IPS DF 6.9 (cell line): ENCODE results near the gene SSTR4.
"Not testable (repeated sequence)": the region's sequence is repeated elsewhere in the genome, so short reads cannot be mapped to it uniquely, and the experiment has no call there.

Experiments
- DNase-seq: peaks from one replicate; pipeline ENCODE4 v3.0.0-alpha.2; 2013; ENCODE audit warnings: low read depth, low spot score
- H3K27ac ChIP-seq: one replicate; pipeline ENCODE4 v1.5.1; 2013; ENCODE audit warnings: low read length, control low read depth
- H3K27me3 ChIP-seq: 2 replicates; pipeline ENCODE4 v1.6.1; 2013; ENCODE audit warnings: mild to moderate bottlenecking, low read length; ENCODE audit not compliant: control insufficient read depth, insufficient read depth
- H3K36me3 ChIP-seq: 2 replicates; pipeline ENCODE4 v1.6.1; 2013; ENCODE audit warnings: low read length; ENCODE audit not compliant: control insufficient read depth, insufficient read depth
- H3K4me1 ChIP-seq: 2 replicates; pipeline ENCODE4 v1.6.1; 2013; ENCODE audit warnings: low read length; ENCODE audit not compliant: control insufficient read depth, insufficient read depth
- H3K4me3 ChIP-seq: 2 replicates; pipeline ENCODE4 v1.5.1; 2013; ENCODE audit warnings: mild to moderate bottlenecking, low read length
- H3K9me3 ChIP-seq: 2 replicates; pipeline ENCODE4 v1.6.1; 2013; ENCODE audit warnings: low read length, inconsistent platforms; ENCODE audit not compliant: control insufficient read depth, insufficient read depth
- WGBS: extraction: QIAGEN DNeasy Blood & Tissue Kit; methylation state at CpG from one replicate; pipeline ENCODE4 v1.1.7; 2013; ENCODE audit warnings: mixed read lengths, missing lambda C conversion rate; ENCODE audit not compliant: insufficient read length, insufficient coverage; 5-methylcytosine and 5-hydroxymethylcytosine counted together

The SSTR4 gene

DNA sequence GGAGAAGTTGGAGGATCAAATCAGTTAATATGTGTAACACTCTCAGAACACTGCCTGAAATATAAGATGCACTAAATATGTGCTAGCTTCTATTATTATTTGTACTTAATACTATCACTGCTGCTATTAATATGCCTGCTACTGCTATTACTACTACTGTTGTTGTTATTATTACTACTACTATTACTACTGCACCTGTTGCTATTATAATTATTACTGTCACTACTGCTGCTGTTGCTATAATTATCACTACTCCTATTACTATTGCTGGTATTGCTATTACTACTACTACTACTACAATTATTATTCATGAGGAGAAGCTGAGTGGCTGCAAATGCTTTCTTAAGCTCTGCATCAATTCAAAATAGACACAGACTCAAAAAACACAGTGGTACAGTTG, 16.7 kb upstream of the SSTR4 start:
- Histone ChIP-seq H3K36me3 (no peaks in the 10 kb centered on the region), H3K9me3 (no peaks in the 10 kb centered on the region), H3K27me3 (no peaks in the 10 kb centered on the region), H3K4me3 (no peak overlapping the region), H3K27ac (no peak overlapping the region), H3K4me1 (no peaks in the 10 kb centered on the region)
- DNase-seq = no peak

DNA sequence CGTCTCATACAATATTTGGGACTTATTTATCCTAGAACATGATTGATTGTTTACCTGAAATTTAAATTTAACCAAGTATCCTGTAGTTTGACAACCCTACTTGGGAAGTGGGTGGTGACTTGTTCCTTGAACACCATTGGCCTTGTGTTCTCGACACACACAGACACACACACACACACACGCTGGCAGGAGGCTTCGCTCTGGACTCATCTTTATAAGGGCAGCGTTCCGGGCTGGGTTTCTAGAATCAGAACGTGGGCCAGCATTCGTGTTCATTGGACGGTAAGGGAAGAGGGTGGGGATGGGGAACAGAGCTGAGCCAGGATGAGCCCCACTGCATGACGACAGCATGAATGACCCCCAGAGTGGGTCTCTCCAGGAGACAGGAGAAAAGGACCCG, 16.2 kb upstream of the SSTR4 start:
- Histone ChIP-seq H3K4me1 (no peaks in the 10 kb centered on the region), H3K9me3 (no peaks in the 10 kb centered on the region), H3K36me3 (no peaks in the 10 kb centered on the region), H3K27ac (no peak overlapping the region), H3K4me3 (no peak overlapping the region), H3K27me3 (no peaks in the 10 kb centered on the region)
- DNase-seq = no peak
- WGBS = no CpG with 5 or more reads among the region's 11 CpGs

DNA sequence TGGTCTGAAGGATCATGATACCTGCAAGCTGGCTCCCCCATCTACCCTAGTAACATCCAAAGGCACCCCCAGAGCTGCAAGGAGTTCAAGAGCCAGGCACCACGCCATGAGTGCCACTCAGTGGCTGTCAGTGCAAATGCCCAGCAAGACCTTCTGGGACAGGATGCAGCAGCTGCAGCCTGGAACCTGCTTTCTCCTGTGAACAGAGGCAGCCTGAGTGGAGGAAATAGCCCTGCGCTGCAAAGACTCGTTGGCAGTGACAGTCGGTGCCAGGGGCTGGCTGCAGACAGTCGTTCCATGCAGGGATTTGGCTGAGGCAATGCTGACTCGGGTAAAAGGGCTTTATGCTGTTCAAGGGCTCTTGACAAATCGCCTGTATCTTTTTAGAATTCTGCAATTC, 15.7 kb upstream of the SSTR4 start:
- Histone ChIP-seq H3K27ac (no peak overlapping the region), H3K27me3 (no peaks in the 10 kb centered on the region), H3K9me3 (no peaks in the 10 kb centered on the region), H3K4me3 (no peak overlapping the region), H3K36me3 (no peaks in the 10 kb centered on the region), H3K4me1 (no peaks in the 10 kb centered on the region)
- WGBS = no CpG with 5 or more reads among the region's 7 CpGs
- DNase-seq = no peak

DNA sequence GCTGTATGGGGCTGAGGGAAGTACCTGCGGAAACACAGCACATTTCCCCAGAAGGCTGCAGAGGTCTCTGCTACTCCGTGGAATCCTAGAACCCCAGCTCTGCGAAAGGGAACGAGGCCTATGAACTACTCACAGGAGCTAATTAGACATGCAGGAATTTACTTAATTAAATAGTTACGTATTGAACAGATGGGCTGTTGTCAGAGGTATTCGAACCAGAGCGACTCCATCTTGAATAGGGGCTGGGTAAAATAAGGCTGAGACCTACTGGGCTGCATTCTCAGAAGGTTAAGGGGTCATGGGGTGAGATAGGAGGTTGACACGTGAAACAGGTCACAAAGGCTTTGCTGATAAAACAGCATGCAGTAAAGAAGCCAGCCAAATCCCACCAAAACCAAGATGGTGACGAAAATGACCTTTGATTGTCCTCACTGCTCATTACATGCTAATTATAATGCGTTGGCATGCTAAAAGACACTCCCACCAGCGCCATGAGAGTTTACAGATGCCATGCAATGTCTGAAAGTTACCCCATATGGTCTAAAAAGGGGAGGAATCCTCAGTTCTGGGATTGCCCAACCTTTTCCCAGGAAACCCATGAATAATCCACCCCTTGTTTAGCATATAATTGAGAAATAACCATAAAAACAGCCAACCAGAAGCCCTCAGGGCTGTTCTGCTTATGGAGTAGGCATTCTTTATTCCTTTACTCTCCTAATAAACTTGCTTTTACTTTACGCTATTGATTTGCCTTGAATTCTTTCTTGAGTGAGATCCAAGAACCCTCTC, 14.7 kb upstream of the SSTR4 start:
- Histone ChIP-seq H3K4me3 (no peak overlapping the region), H3K27me3 (no peaks in the 10 kb centered on the region), H3K4me1 (no peaks in the 10 kb centered on the region), H3K9me3 (no peaks in the 10 kb centered on the region), H3K27ac (no peak overlapping the region), H3K36me3 (no peaks in the 10 kb centered on the region)
- no peak for DNase-seq
- WGBS = no CpG with 5 or more reads among the region's 12 CpGs

DNA sequence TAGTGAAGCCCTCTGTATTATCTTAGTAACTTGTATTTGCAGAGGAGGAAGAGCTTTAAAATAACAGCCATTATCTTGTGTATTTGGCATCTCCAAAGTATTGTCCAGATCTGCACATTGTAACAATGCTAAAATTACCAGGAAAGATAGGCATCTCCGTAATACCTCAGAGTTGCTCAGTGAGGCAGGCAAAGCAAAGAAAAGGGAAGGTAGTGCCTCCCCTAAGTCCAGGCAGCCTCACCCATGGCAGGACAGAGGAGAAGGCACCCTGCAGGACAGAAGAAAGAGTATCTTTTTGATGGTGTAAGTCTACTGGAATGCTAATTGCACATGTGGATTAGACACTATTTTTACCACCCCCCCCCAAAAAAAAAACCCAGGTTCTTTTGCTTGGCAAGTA, 13.6 kb upstream of the SSTR4 start:
- H3K4me3 ChIP-seq = no peak overlapping the region
- no peak for DNase-seq
- H3K36me3 ChIP-seq = no peaks in the 10 kb centered on the region
- no peaks in the 10 kb centered on the region for H3K9me3 ChIP-seq
- H3K4me1 ChIP-seq = no peaks in the 10 kb centered on the region
- no peaks in the 10 kb centered on the region for H3K27me3 ChIP-seq
- WGBS = no CpG with 5 or more reads among the region's 1 CpG
- no peak overlapping the region for H3K27ac ChIP-seq

DNA sequence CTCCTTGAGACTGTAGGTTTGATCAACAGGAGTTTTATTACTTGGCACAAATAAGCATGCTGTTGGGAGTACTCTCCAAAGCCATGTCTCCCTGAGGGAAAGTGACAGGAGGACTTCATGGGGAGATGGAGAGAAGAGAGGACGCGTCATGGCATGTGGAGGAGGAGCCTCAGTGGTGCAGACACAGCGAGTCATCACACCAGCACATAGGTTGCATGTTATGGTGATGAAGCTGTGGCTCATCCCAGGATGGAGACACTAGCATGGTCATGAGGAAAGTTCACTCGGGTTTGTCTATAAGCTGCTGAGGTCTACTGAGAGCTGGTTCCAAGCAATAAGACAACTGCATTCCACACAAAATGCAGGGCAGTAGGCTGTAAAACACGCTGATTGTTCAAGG, 13.2 kb upstream of the SSTR4 start:
- no peaks in the 10 kb centered on the region for H3K9me3 ChIP-seq
- no CpG with 5 or more reads among the region's 5 CpGs for WGBS

DNA sequence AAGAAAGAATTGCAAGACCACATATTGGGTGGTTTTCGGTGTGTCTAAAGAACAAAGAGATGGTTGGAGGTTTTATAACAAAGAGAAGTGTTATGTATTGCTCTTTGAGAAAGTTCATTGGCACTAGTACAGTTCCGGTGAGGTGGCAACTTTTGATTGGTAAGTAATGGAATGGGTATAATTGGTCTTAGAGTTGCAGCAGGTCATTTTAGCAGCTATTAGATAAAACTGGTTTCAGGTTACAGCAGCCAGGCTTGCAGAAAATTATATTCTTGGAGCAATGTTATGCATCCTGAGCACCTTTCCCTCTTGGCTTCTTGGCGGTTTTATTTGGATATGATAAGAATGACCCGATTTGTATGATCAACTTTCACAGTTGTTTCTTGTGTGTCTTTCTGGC, 12.3 kb upstream of the SSTR4 start:
- WGBS = no CpG with 5 or more reads among the region's 4 CpGs
- Histone ChIP-seq H3K36me3 (no peaks in the 10 kb centered on the region), H3K27ac (no peak overlapping the region), H3K9me3 (no peaks in the 10 kb centered on the region), H3K4me1 (no peaks in the 10 kb centered on the region), H3K27me3 (no peaks in the 10 kb centered on the region), H3K4me3 (no peak overlapping the region)
- no peak for DNase-seq

More for the DNA sequence above, 13.2 kb upstream of the SSTR4 start:
- Histone ChIP-seq H3K4me1 (no peaks in the 10 kb centered on the region), H3K27me3 (no peaks in the 10 kb centered on the region), H3K4me3 (no peak overlapping the region), H3K27ac (no peak overlapping the region), H3K36me3 (no peaks in the 10 kb centered on the region)
- no peak for DNase-seq

DNA sequence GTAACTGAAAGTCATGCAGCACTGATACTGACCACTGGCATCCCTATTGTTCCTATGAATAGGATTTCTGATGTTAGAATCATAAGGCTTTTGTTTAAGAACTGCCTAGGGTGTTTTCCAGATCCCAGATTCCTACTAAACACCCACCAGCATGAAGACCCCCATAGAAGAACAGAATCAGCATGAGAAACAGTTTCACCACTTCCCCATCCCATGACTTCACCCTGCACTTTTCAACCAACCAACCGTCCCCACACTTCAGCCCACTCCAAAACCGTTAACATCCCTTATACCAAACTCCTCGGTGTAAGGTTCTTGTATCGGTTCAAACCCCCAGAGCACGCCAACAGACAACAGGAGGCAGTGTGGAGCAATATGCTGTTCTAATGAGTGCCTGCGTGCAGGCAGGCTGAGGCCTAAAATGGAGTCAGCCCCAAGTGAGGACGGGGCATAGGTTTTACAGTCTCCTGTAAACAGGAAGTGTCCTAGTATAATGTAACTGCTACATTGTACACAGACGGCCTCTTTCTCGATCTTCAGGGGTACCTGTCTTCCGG, 11.4 kb upstream of the SSTR4 start:
- WGBS = 100% methylated on average over 3 of the region's 10 CpGs
- H3K4me1 ChIP-seq = no peaks in the 10 kb centered on the region
- no peak overlapping the region for H3K27ac ChIP-seq
- H3K9me3 ChIP-seq = no peaks in the 10 kb centered on the region
- no peak overlapping the region for H3K4me3 ChIP-seq
- no peaks in the 10 kb centered on the region for H3K27me3 ChIP-seq
- H3K36me3 ChIP-seq = no peaks in the 10 kb centered on the region
- DNase-seq = no peak

DNA sequence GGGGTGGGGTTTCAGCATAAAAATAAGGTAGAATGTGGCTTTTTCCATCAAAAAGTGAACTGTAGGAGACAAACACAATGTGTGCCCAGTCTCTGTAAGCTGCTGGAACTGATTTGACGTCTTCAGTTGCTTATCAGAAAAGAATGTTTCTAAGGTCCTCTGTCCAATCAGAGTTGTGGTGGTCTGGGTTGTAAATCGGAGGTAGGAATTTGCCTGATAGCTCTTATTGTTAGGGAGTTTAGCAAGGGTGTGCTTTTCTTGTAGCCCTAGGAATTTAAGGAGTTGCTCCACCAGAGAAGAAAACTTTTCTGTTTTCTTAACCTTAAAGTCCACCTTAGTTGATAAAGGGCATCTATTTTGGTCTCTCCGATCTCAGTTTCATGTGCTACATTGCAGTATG, 10.4 kb upstream of the SSTR4 start:
- DNase-seq = no peak
- H3K4me3 ChIP-seq = no peak overlapping the region
- no peaks in the 10 kb centered on the region for H3K27me3 ChIP-seq
- no peaks in the 10 kb centered on the region for H3K36me3 ChIP-seq
- no peak overlapping the region for H3K27ac ChIP-seq
- H3K9me3 ChIP-seq = no peaks in the 10 kb centered on the region
- no peaks in the 10 kb centered on the region for H3K4me1 ChIP-seq
- WGBS = no CpG with 5 or more reads among the region's 3 CpGs

DNA sequence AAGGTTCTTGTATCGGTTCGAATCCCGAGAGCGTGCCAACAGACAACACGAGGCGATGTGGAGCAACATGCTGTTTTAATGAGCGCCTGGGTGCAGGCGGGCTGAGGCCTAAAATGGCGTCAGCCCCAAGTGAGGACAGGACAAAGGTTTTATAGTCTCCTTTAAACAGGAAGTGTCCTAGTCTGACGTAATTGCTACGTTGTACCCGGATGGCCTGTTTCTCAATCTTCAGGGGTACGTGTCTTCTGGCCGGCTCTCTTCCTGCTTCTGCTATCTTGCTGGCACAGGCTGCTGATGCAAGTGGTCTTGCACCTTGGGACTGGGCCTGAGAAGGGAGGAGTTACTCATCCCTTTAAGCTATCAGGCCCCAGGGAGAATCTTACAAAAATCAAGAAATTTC, 9.6 kb upstream of the SSTR4 start:
- H3K4me3 ChIP-seq, H3K27me3 ChIP-seq, H3K9me3 ChIP-seq, H3K4me1 ChIP-seq, H3K36me3 ChIP-seq, DNase-seq, H3K27ac ChIP-seq: not testable (repeated sequence)
- no CpG with 5 or more reads among the region's 14 CpGs for WGBS

DNA sequence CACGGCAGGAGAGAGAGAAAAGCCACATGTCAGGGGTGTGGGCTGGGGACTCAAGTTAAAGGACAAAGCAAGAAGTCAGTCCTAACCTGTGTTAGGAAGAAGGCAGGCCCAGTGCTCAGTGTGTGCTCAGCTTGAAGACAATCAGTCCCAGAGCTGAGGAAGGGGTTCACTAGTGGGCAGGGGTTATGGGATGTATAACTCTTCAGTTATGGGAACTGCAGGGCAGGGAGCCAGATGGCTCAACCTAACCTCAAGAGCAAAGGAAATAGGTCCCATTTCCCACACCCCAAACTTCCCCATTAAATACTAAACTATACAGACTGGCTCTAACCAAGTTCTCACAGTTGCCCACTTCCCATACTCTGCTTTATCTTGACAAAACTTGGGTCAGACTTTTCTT, 7.4 kb upstream of the SSTR4 start:
- Histone ChIP-seq H3K27me3 (no peaks in the 10 kb centered on the region), H3K4me3 (no peak overlapping the region), H3K27ac (no peak overlapping the region), H3K4me1 (no peaks in the 10 kb centered on the region), H3K9me3 (no peaks in the 10 kb centered on the region), H3K36me3 (no peaks in the 10 kb centered on the region)
- DNase-seq = no peak
- WGBS = no CpG with 5 or more reads among the region's 1 CpG
